ENCODE measurements around the gene RPS6KA4.

- no peak for TF ChIP-seq POLR2A (IDR thresholded peaks at IDR 0.05)
- no peak for TF ChIP-seq CTCF (IDR thresholded peaks at IDR 0.05)
Measured at GRCh38 chr11:64349025-64349387, 10.0 kb upstream of the RPS6KA4 start.
